ENCODE results near the gene RTN4.

The RTN4 gene

GRCh38 chr2:55031505-55031904, 18.7 kb downstream of the RTN4 start (continued):
- TF ChIP-seq PATZ1 (CRISPR knock-in tag; IDR thresholded peaks at IDR 0.05; ENCODE audit: borderline replicate concordance) = no peak
- TF ChIP-seq GLIS3 (CRISPR knock-in tag; IDR thresholded peaks at IDR 0.05) = no peak
- no peak for TF ChIP-seq ZNF70 (CRISPR knock-in tag; IDR thresholded peaks at IDR 0.05)
- no peak for TF ChIP-seq ISL1 (CRISPR knock-in tag; IDR thresholded peaks at IDR 0.05)
- no peak for TF ChIP-seq CSRNP3 (CRISPR knock-in tag; IDR thresholded peaks at IDR 0.05)
- TF ChIP-seq PPARA (CRISPR knock-in tag; IDR thresholded peaks at IDR 0.05; ENCODE audit: borderline replicate concordance) = no peak
- no peak for TF ChIP-seq BACH2 (CRISPR knock-in tag; IDR thresholded peaks at IDR 0.05; ENCODE audit: borderline replicate concordance)

GRCh38 chr2:55030766-55031165, 19.5 kb downstream of the RTN4 start:
- no peak for ATAC-seq

GRCh38 chr2:55029098-55029497, 21.2 kb downstream of the RTN4 start:
- ATAC-seq = no peak
- TF ChIP-seq ZFP3 (CRISPR knock-in tag; IDR thresholded peaks at IDR 0.05) (no peak), OSR1 (CRISPR knock-in tag; IDR thresholded peaks at IDR 0.05) (no peak), PPARA (CRISPR knock-in tag; IDR thresholded peaks at IDR 0.05; ENCODE audit: borderline replicate concordance) (no peak), RARB (CRISPR knock-in tag; IDR thresholded peaks at IDR 0.05) (no peak), ARNTL (CRISPR knock-in tag; IDR thresholded peaks at IDR 0.05; ENCODE audit: borderline replicate concordance, low read depth) (no peak), ISL1 (CRISPR knock-in tag; IDR thresholded peaks at IDR 0.05) (no peak), ZC3H10 (CRISPR knock-in tag; IDR thresholded peaks at IDR 0.05) (no peak), CSDC2 (CRISPR knock-in tag; IDR thresholded peaks at IDR 0.05) (no peak), PATZ1 (CRISPR knock-in tag; IDR thresholded peaks at IDR 0.05; ENCODE audit: borderline replicate concordance) (no peak), ZNF70 (CRISPR knock-in tag; IDR thresholded peaks at IDR 0.05) (no peak), TOX (CRISPR knock-in tag; IDR thresholded peaks at IDR 0.05; ENCODE audit: borderline replicate concordance) (no peak), CSRNP3 (CRISPR knock-in tag; IDR thresholded peaks at IDR 0.05) (no peak), GLIS3 (CRISPR knock-in tag; IDR thresholded peaks at IDR 0.05) (no peak), TSHZ2 (CRISPR knock-in tag; IDR thresholded peaks at IDR 0.05) (no peak), CREB5 (CRISPR knock-in tag; IDR thresholded peaks at IDR 0.05; ENCODE audit: low read depth) (no peak), ZNF8 (CRISPR knock-in tag; IDR thresholded peaks at IDR 0.05) (no peak), ESRRG (CRISPR knock-in tag; IDR thresholded peaks at IDR 0.05) (no peak)

More at GRCh38 chr2:55030766-55031165, 19.5 kb downstream of the RTN4 start:
- TF ChIP-seq POU6F1 (CRISPR knock-in tag; IDR thresholded peaks at IDR 0.05; ENCODE audit: borderline replicate concordance, low read depth) = no peak
- TF ChIP-seq ZNF70 (CRISPR knock-in tag; IDR thresholded peaks at IDR 0.05) = no peak
- no peak for TF ChIP-seq ZFP3 (CRISPR knock-in tag; IDR thresholded peaks at IDR 0.05)
- TF ChIP-seq ZNF565 (CRISPR knock-in tag; conservative IDR thresholded peaks at IDR 0.05; ENCODE audit: low read depth) = no peak
- no peak for TF ChIP-seq CSDC2 (CRISPR knock-in tag; IDR thresholded peaks at IDR 0.05)
- no peak for TF ChIP-seq TCF4 (CRISPR knock-in tag; IDR thresholded peaks at IDR 0.05; ENCODE audit: borderline replicate concordance)
- no peak for TF ChIP-seq ARNTL (CRISPR knock-in tag; IDR thresholded peaks at IDR 0.05; ENCODE audit: borderline replicate concordance, low read depth)
- TF ChIP-seq OSR1 (CRISPR knock-in tag; IDR thresholded peaks at IDR 0.05) = no peak
- no peak for TF ChIP-seq ZFP30 (CRISPR knock-in tag; IDR thresholded peaks at IDR 0.05)
